Fibroblast of villous mesenchyme (primary cell): ENCODE data around the gene PRKG1. TPM values are rescaled to one million over a fixed set of nuclear protein-coding genes. Genes with fewer than 3 reads are reported as not detected.

Source experiments
- DNase-seq: peaks from one replicate; pipeline ENCODE4 v3.0.0-alpha.2; 2010; ENCODE audit warnings: low read depth
- H3K4me3 ChIP-seq: 2 replicates; pipeline ENCODE4 v1.5.1; 2011; ENCODE audit warnings: low read depth, mild to moderate bottlenecking, low read length
- total RNA-seq: library from RNA; depleted of rRNA; stranded (reverse); fragments of >200 nt; gene quantifications from 2 replicates; pipeline ENCODE4 v1.2.3, GENCODE V29; 2012
- TF ChIP-seq, protein P1 (sequence below): IDR thresholded peaks from 2 replicates; pipeline ENCODE4 v1.5.1; 2012; ENCODE audit warnings: low read depth, mild to moderate bottlenecking, low read length; ENCODE audit not compliant: insufficient read depth

Gene PRKG1
- total RNA-seq, 1 donor = 19.0 TPM

- TF ChIP-seq, protein P1, sequence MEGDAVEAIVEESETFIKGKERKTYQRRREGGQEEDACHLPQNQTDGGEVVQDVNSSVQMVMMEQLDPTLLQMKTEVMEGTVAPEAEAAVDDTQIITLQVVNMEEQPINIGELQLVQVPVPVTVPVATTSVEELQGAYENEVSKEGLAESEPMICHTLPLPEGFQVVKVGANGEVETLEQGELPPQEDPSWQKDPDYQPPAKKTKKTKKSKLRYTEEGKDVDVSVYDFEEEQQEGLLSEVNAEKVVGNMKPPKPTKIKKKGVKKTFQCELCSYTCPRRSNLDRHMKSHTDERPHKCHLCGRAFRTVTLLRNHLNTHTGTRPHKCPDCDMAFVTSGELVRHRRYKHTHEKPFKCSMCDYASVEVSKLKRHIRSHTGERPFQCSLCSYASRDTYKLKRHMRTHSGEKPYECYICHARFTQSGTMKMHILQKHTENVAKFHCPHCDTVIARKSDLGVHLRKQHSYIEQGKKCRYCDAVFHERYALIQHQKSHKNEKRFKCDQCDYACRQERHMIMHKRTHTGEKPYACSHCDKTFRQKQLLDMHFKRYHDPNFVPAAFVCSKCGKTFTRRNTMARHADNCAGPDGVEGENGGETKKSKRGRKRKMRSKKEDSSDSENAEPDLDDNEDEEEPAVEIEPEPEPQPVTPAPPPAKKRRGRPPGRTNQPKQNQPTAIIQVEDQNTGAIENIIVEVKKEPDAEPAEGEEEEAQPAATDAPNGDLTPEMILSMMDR = no peak
- DNase-seq = peak; percentile 7
Measured at GRCh38 chr10:51804866-51805265, 730.6 kb downstream of the PRKG1 start.

DNA sequence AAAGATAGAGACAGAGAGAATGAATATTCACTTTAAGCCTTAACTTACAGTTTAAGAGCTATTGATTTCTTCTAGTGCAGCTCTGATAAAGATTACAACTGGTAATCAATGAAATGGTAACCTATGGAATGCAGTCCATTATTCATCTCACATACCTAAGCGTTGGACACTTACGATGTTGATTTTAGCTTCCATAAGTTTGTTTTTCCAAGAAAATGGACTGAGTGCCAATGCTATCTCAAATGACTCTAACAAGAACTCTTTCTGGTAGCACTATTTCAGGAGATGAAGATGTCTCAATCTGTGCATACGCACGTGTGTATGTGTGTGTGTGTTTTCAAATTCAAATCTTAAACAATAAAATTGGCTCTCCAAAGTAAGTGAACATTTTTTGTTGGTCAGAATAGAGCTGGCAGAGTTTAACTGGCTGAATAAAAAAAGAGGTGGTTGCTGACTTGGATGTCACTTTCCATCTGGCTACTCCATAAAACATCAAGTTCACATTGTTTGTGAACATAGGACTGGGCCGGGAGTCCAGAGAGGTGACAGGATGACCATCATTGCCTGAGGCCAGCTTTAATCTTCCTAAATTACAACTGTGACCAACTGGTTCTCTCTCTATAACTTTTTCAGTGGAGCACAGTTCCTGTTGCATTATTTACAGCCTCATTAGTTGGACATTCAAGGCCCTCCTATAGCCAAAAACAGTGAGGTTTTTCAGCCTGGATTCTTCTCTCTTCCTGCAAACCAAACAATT lies 732.0 kb downstream of the PRKG1 start:
- no peak for DNase-seq
- H3K4me3 ChIP-seq = no peak overlapping the region
- TF ChIP-seq, protein P1 = no peak

More at GRCh38 chr10:51804866-51805265, 730.6 kb downstream of the PRKG1 start:
- H3K4me3 ChIP-seq = no peak overlapping the region

DNA sequence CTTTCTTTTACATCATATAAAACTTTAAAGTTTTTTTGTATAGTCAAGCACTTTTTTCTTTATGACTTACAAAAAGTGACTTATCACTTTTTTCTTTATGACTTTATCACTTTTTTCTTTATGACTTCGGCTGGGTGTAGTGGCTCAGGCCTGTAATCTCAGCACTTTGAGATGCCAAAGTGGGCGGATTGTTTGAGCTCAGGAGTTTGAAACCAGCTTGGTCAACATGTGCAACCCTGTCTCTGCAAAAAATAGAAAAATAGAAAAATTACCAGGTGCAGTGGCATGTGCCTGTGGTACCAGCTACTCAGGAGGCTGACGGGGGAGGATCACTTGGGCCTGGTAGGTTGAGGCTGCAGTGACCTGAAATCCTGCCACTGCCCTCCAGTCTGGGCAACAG lies 733.9 kb downstream of the PRKG1 start:
- TF ChIP-seq, protein P1 = no peak
- no peak for DNase-seq
- H3K4me3 ChIP-seq = no peak overlapping the region

DNA sequence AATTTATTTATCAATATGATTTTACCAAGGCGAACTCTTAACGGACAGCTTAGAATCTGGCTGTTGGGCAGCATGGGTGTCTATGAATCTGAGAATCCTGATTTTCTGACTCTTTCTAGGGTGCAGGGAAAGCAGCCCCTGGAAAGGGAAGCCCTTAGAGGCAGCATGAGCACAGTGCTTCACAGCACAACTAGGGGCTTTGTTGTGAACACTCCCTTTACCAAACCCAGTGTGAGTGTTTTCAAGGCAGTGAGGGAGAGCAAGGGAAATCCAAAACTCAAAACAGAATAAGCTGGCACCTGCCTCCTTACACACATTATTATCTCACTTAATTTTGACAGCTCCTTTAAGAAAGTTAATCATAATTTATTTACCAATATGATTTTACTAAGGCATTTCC lies 741.4 kb downstream of the PRKG1 start:
- TF ChIP-seq, protein P1 = no peak
- no peak overlapping the region for H3K4me3 ChIP-seq
- DNase-seq = no peak

GRCh38 chr10:51821045-51821444 lies 746.8 kb downstream of the PRKG1 start:
- DNase-seq = no peak
- TF ChIP-seq, protein P1 = no peak
- no peak overlapping the region for H3K4me3 ChIP-seq

DNA sequence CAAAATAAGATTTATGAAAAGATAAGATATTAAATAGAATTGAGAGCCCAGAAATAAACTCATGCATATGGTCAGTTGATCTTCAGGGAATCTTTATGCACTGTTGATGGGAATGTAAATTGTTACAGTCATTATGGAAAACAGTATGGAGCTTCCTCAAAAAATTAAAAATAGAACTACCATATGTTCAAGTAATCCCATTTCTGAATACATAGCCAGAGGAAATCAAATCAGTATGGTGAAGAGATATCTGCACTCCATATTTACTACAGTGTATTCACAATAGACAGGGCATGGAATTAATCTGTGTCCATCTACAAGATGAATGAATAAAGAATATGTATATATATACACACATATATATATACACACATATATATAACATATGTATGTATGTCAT lies 747.5 kb downstream of the PRKG1 start:
- H3K4me3 ChIP-seq = no peak overlapping the region
- TF ChIP-seq, protein P1 = no peak

More for the DNA sequence above, 747.5 kb downstream of the PRKG1 start:
- DNase-seq = no peak
